ENCODE data around the gene COPZ1.

COPZ1 gene

GRCh38 chr12:54377797-54378515, 53.0 kb downstream of the COPZ1 start:
- DNase-seq, result no peak

- peak; percentile 32 for DNase-seq
Observed at GRCh38 chr12:54378796-54379397, 54.0 kb downstream of the COPZ1 start.

GRCh38 chr12:54379398-54380201, 54.7 kb downstream of the COPZ1 start:
- DNase-seq, result peak; percentile 83

- DNase-seq, result no peak
Observed at GRCh38 chr12:54381136-54381535, 56.2 kb downstream of the COPZ1 start.

GRCh38 chr12:54383041-54383609, 58.2 kb downstream of the COPZ1 start:
- DNase-seq, result peak; percentile 87

GRCh38 chr12:54384591-54385041, 59.7 kb downstream of the COPZ1 start, which contains the start of gene ZNF385A:
ZNF385A (minus strand) TSS chr12:54384733; CDS start chr12:54384514, 219 bp downstream.
- DNase-seq, result no peak

GRCh38 chr12:54385251-54385914, 60.5 kb downstream of the COPZ1 start:
- DNase-seq, result no peak

- DNase-seq, result no peak
Observed at GRCh38 chr12:54386403-54387113, 61.6 kb downstream of the COPZ1 start.

GRCh38 chr12:54387114-54387467, 62.2 kb downstream of the COPZ1 start:
- DNase-seq, result no peak

GRCh38 chr12:54388237-54389133, 63.6 kb downstream of the COPZ1 start:
- no peak for DNase-seq

GRCh38 chr12:54389134-54389508, 64.2 kb downstream of the COPZ1 start:
- DNase-seq, result no peak

- no peak for DNase-seq
Observed at GRCh38 chr12:54389607-54390175, 64.8 kb downstream of the COPZ1 start.

- DNase-seq, result no peak
Observed at GRCh38 chr12:54390176-54390667, 65.3 kb downstream of the COPZ1 start.

- DNase-seq, result no peak
Observed at GRCh38 chr12:54390668-54391551, 66.0 kb downstream of the COPZ1 start.

GRCh38 chr12:54392485-54393206, 67.7 kb downstream of the COPZ1 start:
- no peak for DNase-seq

GRCh38 chr12:54393207-54393609, 68.3 kb downstream of the COPZ1 start:
- no peak for DNase-seq

GRCh38 chr12:54393743-54394142, 68.8 kb downstream of the COPZ1 start:
- DNase-seq, result no peak

GRCh38 chr12:54394281-54394719, 69.4 kb downstream of the COPZ1 start:
- DNase-seq, result peak; percentile 55
